Fibroblast of skin of left biceps (primary cell): ENCODE results near the gene SEMA6D.
A peak's percentile ranks its signal among the peaks of the same experiment; 100 is the strongest.

ENCODE experiments used
- DNase-seq, 2 experiments: peaks; one replicate each; pipeline ENCODE4 v3.0.0-alpha.2; 2013; ENCODE audit warnings: low read depth in 2 of 2

SEMA6D gene

GRCh38 chr15:47717036-47717612 is at the start of gene SEMA6D:
Gene SEMA6D (plus strand): TSS chr15:47717505. CDS start chr15:47759799, 42,294 bp downstream.
- peak; percentile 54 to 58 for DNase-seq

GRCh38 chr15:47669221-47669620 is 48.1 kb upstream of the SEMA6D start:
- DNase-seq: no peak

- no peak for DNase-seq
Observed at GRCh38 chr15:47670365-47670764, 46.9 kb upstream of the SEMA6D start.

GRCh38 chr15:47673232-47673761 is 44.0 kb upstream of the SEMA6D start:
- DNase-seq: no peak

- no peak for DNase-seq
Observed at GRCh38 chr15:47674586-47675232, 42.6 kb upstream of the SEMA6D start.

- no peak for DNase-seq
Observed at GRCh38 chr15:47675735-47676134, 41.6 kb upstream of the SEMA6D start.

- DNase-seq: no peak
Observed at GRCh38 chr15:47678040-47678439, 39.3 kb upstream of the SEMA6D start.

GRCh38 chr15:47682661-47683060 is 34.6 kb upstream of the SEMA6D start:
- DNase-seq: no peak

- no peak for DNase-seq
Observed at GRCh38 chr15:47685141-47685870, 32.0 kb upstream of the SEMA6D start.

- DNase-seq: peak in 1 of 2 experiments; percentile 4
Observed at GRCh38 chr15:47688573-47689086, 28.7 kb upstream of the SEMA6D start.

- no peak for DNase-seq
Observed at GRCh38 chr15:47689660-47690059, 27.6 kb upstream of the SEMA6D start.

GRCh38 chr15:47691882-47692281 is 25.4 kb upstream of the SEMA6D start:
- no peak for DNase-seq

GRCh38 chr15:47696351-47696750 is 21.0 kb upstream of the SEMA6D start:
- DNase-seq: no peak

GRCh38 chr15:47705281-47705997 is 11.9 kb upstream of the SEMA6D start:
- DNase-seq: no peak

- no peak for DNase-seq
Observed at GRCh38 chr15:47707391-47707790, 9.9 kb upstream of the SEMA6D start.

- no peak for DNase-seq
Observed at GRCh38 chr15:47708161-47708980, 8.9 kb upstream of the SEMA6D start.

- no peak for DNase-seq
Observed at GRCh38 chr15:47711655-47712054, 5.7 kb upstream of the SEMA6D start.

GRCh38 chr15:47715402-47715801 is 1.9 kb upstream of the SEMA6D start:
- no peak for DNase-seq

- DNase-seq: no peak
Observed at GRCh38 chr15:47715856-47716445, 1.4 kb upstream of the SEMA6D start.

- no peak for DNase-seq
Observed at GRCh38 chr15:47716516-47716915, 789 bp upstream of the SEMA6D start.
